Upper lobe of right lung (tissue), 1 donor: Measurements from ENCODE around the gene GPC5. TPM values are rescaled to one million over a fixed set of nuclear protein-coding genes. Genes with fewer than 3 reads are reported as not detected.
A peak's percentile ranks its signal among the peaks of the same experiment; 100 is the strongest.

Source experiments
- ATAC-seq: fragments of 200-7000 bp; cut with Tn5 transposase; one replicate; pipeline ENCODE4 v1.9.1; 2020; ENCODE audit warnings: mild to moderate bottlenecking, moderate library complexity
- DNase-seq: peaks from one replicate; pipeline ENCODE4 v3.0.0-alpha.2; 2020
- H3K27ac ChIP-seq: fragments of 200-600 bp; one replicate; pipeline ENCODE4 v1.8.0; 2022
- H3K27me3 ChIP-seq: fragments of 200-600 bp; one replicate; pipeline ENCODE4 v1.8.0; 2022; ENCODE audit warnings: mild to moderate bottlenecking
- H3K36me3 ChIP-seq: fragments of 200-600 bp; one replicate; pipeline ENCODE4 v1.8.0; 2022
- H3K4me1 ChIP-seq: fragments of 200-600 bp; one replicate; pipeline ENCODE4 v1.8.0; 2022
- H3K4me3 ChIP-seq: fragments of 200-600 bp; one replicate; pipeline ENCODE4 v1.8.0; 2022; ENCODE audit warnings: mild to moderate bottlenecking
- H3K9me3 ChIP-seq: fragments of 200-600 bp; one replicate; pipeline ENCODE4 v1.8.0; 2022
- CTCF ChIP-seq: fragments of 200-600 bp; IDR thresholded peaks from one replicate; pipeline ENCODE4 v1.8.0; 2022; ENCODE audit warnings: antibody characterized with exemption
- intact Hi-C: fragments of 100-400 bp; cut with DNase I; formaldehyde crosslinking; loops from one replicate; pipeline ENCODE4 v1.11.0; 2022
- total RNA-seq: library from RNA; stranded (reverse); fragmentation: NEBNext Ultra II Directional; extraction: Animal tissue kit (Norgen Biotek cat#: 25700); gene quantifications from one replicate; pipeline ENCODE4 v1.2.1, GENCODE V29; 2021
- donor health status: DM: no; HTN: yes; CAD: no; lungs with severe emphysema.

GPC5 gene
- total RNA-seq, 1 donor from 2014 or later, result 8.1 TPM

- no peak overlapping the region for H3K4me3 ChIP-seq
- no peaks in the 10 kb centered on the region for H3K27me3 ChIP-seq
- TF ChIP-seq CTCF, result peak; percentile 84
- H3K36me3 ChIP-seq, result no peaks in the 10 kb centered on the region
- H3K9me3 ChIP-seq, result no peaks in the 10 kb centered on the region
- no peak for DNase-seq
- no peak overlapping the region for H3K27ac ChIP-seq
- H3K4me1 ChIP-seq, result no peaks in the 10 kb centered on the region
- peak; percentile 75 for ATAC-seq
- intact Hi-C loops, result no loop called here
Observed at GRCh38 chr13:92187378-92187989, 789.1 kb downstream of the GPC5 start.

GRCh38 chr13:92188574-92188973 is 790.2 kb downstream of the GPC5 start:
- Histone ChIP-seq H3K27ac (no peak overlapping the region), H3K9me3 (no peaks in the 10 kb centered on the region), H3K27me3 (no peaks in the 10 kb centered on the region), H3K4me1 (no peaks in the 10 kb centered on the region), H3K36me3 (no peaks in the 10 kb centered on the region), H3K4me3 (no peak overlapping the region)
- no peak for TF ChIP-seq CTCF
- no peak for ATAC-seq
- intact Hi-C loops, result no loop called here
- no peak for DNase-seq

GRCh38 chr13:92196591-92197256 is 798.3 kb downstream of the GPC5 start:
- Histone ChIP-seq H3K27me3 (no peaks in the 10 kb centered on the region), H3K27ac (no peak overlapping the region), H3K36me3 (no peaks in the 10 kb centered on the region), H3K4me1 (no peaks in the 10 kb centered on the region), H3K9me3 (no peaks in the 10 kb centered on the region), H3K4me3 (peak overlapping the region; percentile 6)
- TF ChIP-seq CTCF, result no peak
- DNase-seq (no peak), ATAC-seq (no peak)
- intact Hi-C loops, result no loop called here

- Histone ChIP-seq H3K4me1 (no peaks in the 10 kb centered on the region), H3K9me3 (no peaks in the 10 kb centered on the region), H3K27me3 (no peaks in the 10 kb centered on the region), H3K4me3 (no peak overlapping the region), H3K36me3 (no peaks in the 10 kb centered on the region), H3K27ac (no peak overlapping the region)
- ATAC-seq (no peak), DNase-seq (no peak)
- TF ChIP-seq CTCF, result no peak
- intact Hi-C loops, result no loop called here
Observed at GRCh38 chr13:92197669-92198068, 799.2 kb downstream of the GPC5 start.

GRCh38 chr13:92218615-92219014 is 820.2 kb downstream of the GPC5 start:
- intact Hi-C loops, result no loop called here
- no peaks in the 10 kb centered on the region for H3K4me1 ChIP-seq
- no peak for TF ChIP-seq CTCF
- H3K27me3 ChIP-seq, result no peaks in the 10 kb centered on the region
- no peaks in the 10 kb centered on the region for H3K36me3 ChIP-seq
- no peak overlapping the region for H3K4me3 ChIP-seq
- ATAC-seq, result no peak
- no peak for DNase-seq
- H3K9me3 ChIP-seq, result no peaks in the 10 kb centered on the region
- no peak overlapping the region for H3K27ac ChIP-seq
